Measurements from ENCODE around the gene ATXN10.

Gene ATXN10

GRCh38 chr22:45885171-45885840 lies 213.7 kb downstream of the ATXN10 start:
- no peak overlapping the region for H2BK5ac ChIP-seq (ENCODE audit: low read depth, low read length, poor library complexity, severe bottlenecking)
- no peak overlapping the region for H3K9ac ChIP-seq (ENCODE audit: low read length)
- H3K4ac ChIP-seq (ENCODE audit: low read depth in 1 of 2, low read length in 2 of 2), result no peak overlapping the region
- no peak overlapping the region for H3K18ac ChIP-seq (ENCODE audit: low read depth in 1 of 2, low read length in 2 of 2)
- no peak overlapping the region for H3K4me2 ChIP-seq (ENCODE audit: low read length, poor library complexity, severe bottlenecking)
- no peak overlapping the region for H3K4me3 ChIP-seq (ENCODE audit: insufficient read depth in 1 of 2, low read depth in 1 of 2, low read length in 2 of 2)
- no peak overlapping the region for H3K14ac ChIP-seq (ENCODE audit: low read length in 2 of 2)
- H2BK120ac ChIP-seq (ENCODE audit: low read depth, low read length), result no peak overlapping the region
- H3K4me1 ChIP-seq (ENCODE audit: control insufficient read depth, insufficient read depth, low read depth, low read length), result no peaks in the 10 kb centered on the region
- H3K36me3 ChIP-seq (ENCODE audit: control insufficient read depth in 1 of 2, insufficient read depth in 2 of 2, low read depth in 1 of 2, low read length in 2 of 2), result no peaks in the 10 kb centered on the region
- H2AFZ ChIP-seq (ENCODE audit: low read depth, low read length), result no peak overlapping the region
- no peak overlapping the region for H2BK12ac ChIP-seq (ENCODE audit: low read length in 2 of 2)
- no peaks in the 10 kb centered on the region for H3K79me1 ChIP-seq (replicated peaks; ENCODE audit: low read length, poor library complexity, severe bottlenecking)
- 89% methylated on average over 13 of the region's 16 CpGs for WGBS
- H2BK15ac ChIP-seq (ENCODE audit: low read depth, poor library complexity, severe bottlenecking), result no peak overlapping the region
- H2AK5ac ChIP-seq (ENCODE audit: low read length, severe bottlenecking), result no peak overlapping the region
- no peak for DNase-seq
- H3K27me3 ChIP-seq (ENCODE audit: control insufficient read depth in 1 of 2, insufficient read depth in 1 of 2, low read length in 2 of 2), result peaks cover 19 to 86% of the 10 kb centered on the region in 2 experiments
- H3K9me3 ChIP-seq (ENCODE audit: control insufficient read depth, low read length), result no peaks in the 10 kb centered on the region
- no peak overlapping the region for H3K23ac ChIP-seq (ENCODE audit: low read length in 2 of 2)
- no peak overlapping the region for H3K27ac ChIP-seq (ENCODE audit: low read length, poor library complexity, severe bottlenecking)
- no peak overlapping the region for H4K91ac ChIP-seq (ENCODE audit: low read length)
- no peak overlapping the region for H4K8ac ChIP-seq (ENCODE audit: low read length)

DNA sequence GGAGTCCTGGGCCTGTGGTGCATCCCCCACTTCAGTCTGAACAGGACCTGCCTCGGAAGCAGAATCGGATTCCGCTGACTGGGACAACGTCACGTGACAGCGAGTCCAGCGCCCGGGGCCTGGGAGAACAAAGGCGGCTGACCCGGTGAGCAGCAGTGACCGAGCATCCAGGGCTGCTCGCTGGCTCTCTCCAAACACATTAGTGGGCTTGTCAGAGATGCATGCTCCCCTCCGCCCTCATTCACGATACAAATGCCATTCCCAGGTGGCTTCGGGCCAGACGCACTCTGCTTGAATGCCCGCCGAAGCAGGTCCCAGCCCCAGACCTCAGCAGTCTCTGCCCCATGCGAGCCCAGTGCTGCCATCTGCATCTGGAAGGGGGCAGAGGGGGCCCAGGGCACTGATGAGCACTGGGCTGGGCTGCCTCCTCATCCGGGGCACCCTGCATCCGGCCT lies 214.3 kb downstream of the ATXN10 start:
- Histone ChIP-seq H2AFZ (ENCODE audit: low read depth, low read length) (no peak overlapping the region), H3K23ac (ENCODE audit: low read length in 2 of 2) (no peak overlapping the region), H4K8ac (ENCODE audit: low read length) (no peak overlapping the region), H3K18ac (ENCODE audit: low read depth in 1 of 2, low read length in 2 of 2) (no peak overlapping the region), H3K14ac (ENCODE audit: low read length in 2 of 2) (no peak overlapping the region), H3K79me1 (replicated peaks; ENCODE audit: low read length, poor library complexity, severe bottlenecking) (no peaks in the 10 kb centered on the region), H3K27me3 (ENCODE audit: control insufficient read depth in 1 of 2, insufficient read depth in 1 of 2, low read length in 2 of 2) (peaks cover 14 to 79% of the 10 kb centered on the region in 2 experiments), H2BK120ac (ENCODE audit: low read depth, low read length) (no peak overlapping the region), H3K4ac (ENCODE audit: low read depth in 1 of 2, low read length in 2 of 2) (no peak overlapping the region), H3K9ac (ENCODE audit: low read length) (no peak overlapping the region), H2BK12ac (ENCODE audit: low read length in 2 of 2) (no peak overlapping the region), H3K36me3 (ENCODE audit: control insufficient read depth in 1 of 2, insufficient read depth in 2 of 2, low read depth in 1 of 2, low read length in 2 of 2) (no peaks in the 10 kb centered on the region), H2BK5ac (ENCODE audit: low read depth, low read length, poor library complexity, severe bottlenecking) (no peak overlapping the region), H2AK5ac (ENCODE audit: low read length, severe bottlenecking) (no peak overlapping the region), H3K27ac (ENCODE audit: low read length, poor library complexity, severe bottlenecking) (no peak overlapping the region), H3K4me3 (ENCODE audit: insufficient read depth in 1 of 2, low read depth in 1 of 2, low read length in 2 of 2) (no peak overlapping the region), H3K9me3 (ENCODE audit: control insufficient read depth, low read length) (no peaks in the 10 kb centered on the region), H4K91ac (ENCODE audit: low read length) (peak overlapping the region; percentile 32), H2BK15ac (ENCODE audit: low read depth, poor library complexity, severe bottlenecking) (no peak overlapping the region), H3K4me2 (ENCODE audit: low read length, poor library complexity, severe bottlenecking) (no peak overlapping the region), H3K4me1 (ENCODE audit: control insufficient read depth, insufficient read depth, low read depth, low read length) (no peaks in the 10 kb centered on the region)
- 92% methylated on average over 21 of the region's 21 CpGs for WGBS
- no peak for DNase-seq

- H2AK5ac ChIP-seq (ENCODE audit: low read length, severe bottlenecking), result no peak overlapping the region
- no peaks in the 10 kb centered on the region for H3K4me1 ChIP-seq (ENCODE audit: control insufficient read depth, insufficient read depth, low read depth, low read length)
- 81% methylated on average over 7 of the region's 7 CpGs for WGBS
- no peaks in the 10 kb centered on the region for H3K9me3 ChIP-seq (ENCODE audit: control insufficient read depth, low read length)
- H3K18ac ChIP-seq (ENCODE audit: low read depth in 1 of 2, low read length in 2 of 2), result no peak overlapping the region
- no peak overlapping the region for H2BK120ac ChIP-seq (ENCODE audit: low read depth, low read length)
- H3K79me1 ChIP-seq (replicated peaks; ENCODE audit: low read length, poor library complexity, severe bottlenecking), result no peaks in the 10 kb centered on the region
- no peak overlapping the region for H2AFZ ChIP-seq (ENCODE audit: low read depth, low read length)
- no peak overlapping the region for H3K27ac ChIP-seq (ENCODE audit: low read length, poor library complexity, severe bottlenecking)
- H2BK15ac ChIP-seq (ENCODE audit: low read depth, poor library complexity, severe bottlenecking), result no peak overlapping the region
- no peak overlapping the region for H2BK5ac ChIP-seq (ENCODE audit: low read depth, low read length, poor library complexity, severe bottlenecking)
- no peaks in the 10 kb centered on the region for H3K36me3 ChIP-seq (ENCODE audit: control insufficient read depth in 1 of 2, insufficient read depth in 2 of 2, low read depth in 1 of 2, low read length in 2 of 2)
- H4K8ac ChIP-seq (ENCODE audit: low read length), result no peak overlapping the region
- no peak for DNase-seq
- no peak overlapping the region for H3K9ac ChIP-seq (ENCODE audit: low read length)
- H2BK12ac ChIP-seq (ENCODE audit: low read length in 2 of 2), result no peak overlapping the region
- H3K4me3 ChIP-seq (ENCODE audit: insufficient read depth in 1 of 2, low read depth in 1 of 2, low read length in 2 of 2), result no peak overlapping the region
- H3K14ac ChIP-seq (ENCODE audit: low read length in 2 of 2), result no peak overlapping the region
- H3K27me3 ChIP-seq (ENCODE audit: control insufficient read depth in 1 of 2, insufficient read depth in 1 of 2, low read length in 2 of 2), result peaks cover 9 to 76% of the 10 kb centered on the region in 2 experiments
- H4K91ac ChIP-seq (ENCODE audit: low read length), result no peak overlapping the region
- H3K23ac ChIP-seq (ENCODE audit: low read length in 2 of 2), result no peak overlapping the region
- no peak overlapping the region for H3K4me2 ChIP-seq (ENCODE audit: low read length, poor library complexity, severe bottlenecking)
- H3K4ac ChIP-seq (ENCODE audit: low read depth in 1 of 2, low read length in 2 of 2), result no peak overlapping the region
Observed at GRCh38 chr22:45886540-45886939, 214.9 kb downstream of the ATXN10 start.

DNA sequence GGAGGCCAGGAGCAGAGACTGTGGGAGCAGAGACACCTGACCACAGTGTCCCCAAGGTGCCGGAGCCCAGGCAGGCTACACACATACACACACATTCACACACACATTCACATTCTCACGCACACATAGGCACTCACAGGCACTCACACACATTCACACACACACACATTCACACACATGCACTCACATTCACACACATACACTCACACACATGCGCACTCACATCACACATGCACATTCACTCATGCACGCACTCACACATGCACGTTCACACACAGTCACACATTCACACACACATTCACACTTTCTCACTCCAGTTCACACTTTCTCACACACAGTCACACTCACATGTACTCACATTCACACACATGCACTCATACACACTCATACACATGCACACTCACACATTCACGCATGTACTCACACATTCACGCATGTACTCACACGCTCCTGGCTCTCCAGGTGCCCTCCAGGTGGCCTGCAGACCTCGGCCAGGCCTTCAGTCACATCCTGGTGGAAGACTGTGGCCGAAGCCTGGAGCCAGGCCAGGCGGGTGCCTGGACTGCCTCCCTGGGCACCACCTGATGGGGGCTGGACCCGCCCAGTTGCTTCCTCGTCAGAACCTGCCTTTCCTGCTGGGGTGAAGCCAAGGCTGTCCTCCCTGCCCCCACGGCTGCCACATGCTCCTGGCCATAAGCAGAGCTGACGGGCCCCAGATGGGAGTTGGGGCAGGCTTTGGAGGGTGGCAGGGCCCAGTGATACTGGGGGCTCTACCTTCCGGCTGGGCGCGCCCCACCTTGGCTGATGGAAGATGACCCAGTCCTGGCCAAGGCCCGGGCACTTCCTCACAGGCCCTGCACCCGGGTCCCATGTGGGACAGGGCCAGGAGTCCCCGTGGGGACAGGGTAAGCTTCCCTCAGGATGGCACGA lies 215.8 kb downstream of the ATXN10 start:
- Histone ChIP-seq H2BK12ac (ENCODE audit: low read length in 2 of 2) (no peak overlapping the region), H2BK5ac (ENCODE audit: low read depth, low read length, poor library complexity, severe bottlenecking) (no peak overlapping the region), H3K9me3 (ENCODE audit: control insufficient read depth, low read length) (no peaks in the 10 kb centered on the region), H3K23ac (ENCODE audit: low read length in 2 of 2) (no peak overlapping the region), H3K9ac (ENCODE audit: low read length) (no peak overlapping the region), H3K14ac (ENCODE audit: low read length in 2 of 2) (peak overlapping the region in 1 of 2 experiments; percentile 14), H3K4me1 (ENCODE audit: control insufficient read depth, insufficient read depth, low read depth, low read length) (no peaks in the 10 kb centered on the region), H2AK5ac (ENCODE audit: low read length, severe bottlenecking) (no peak overlapping the region), H3K36me3 (ENCODE audit: control insufficient read depth in 1 of 2, insufficient read depth in 2 of 2, low read depth in 1 of 2, low read length in 2 of 2) (no peaks in the 10 kb centered on the region), H2AFZ (ENCODE audit: low read depth, low read length) (no peak overlapping the region), H2BK15ac (ENCODE audit: low read depth, poor library complexity, severe bottlenecking) (no peak overlapping the region), H3K27me3 (ENCODE audit: control insufficient read depth in 1 of 2, insufficient read depth in 1 of 2, low read length in 2 of 2) (peaks cover 2 to 76% of the 10 kb centered on the region in 2 experiments), H3K27ac (ENCODE audit: low read length, poor library complexity, severe bottlenecking) (no peak overlapping the region), H3K4me2 (ENCODE audit: low read length, poor library complexity, severe bottlenecking) (no peak overlapping the region), H3K18ac (ENCODE audit: low read depth in 1 of 2, low read length in 2 of 2) (no peak overlapping the region), H2BK120ac (ENCODE audit: low read depth, low read length) (no peak overlapping the region), H4K8ac (ENCODE audit: low read length) (no peak overlapping the region), H3K4me3 (ENCODE audit: insufficient read depth in 1 of 2, low read depth in 1 of 2, low read length in 2 of 2) (no peak overlapping the region), H4K91ac (ENCODE audit: low read length) (no peak overlapping the region), H3K4ac (ENCODE audit: low read depth in 1 of 2, low read length in 2 of 2) (no peak overlapping the region), H3K79me1 (replicated peaks; ENCODE audit: low read length, poor library complexity, severe bottlenecking) (no peaks in the 10 kb centered on the region)
- WGBS, result 93% methylated on average over 22 of the region's 22 CpGs
- no peak for DNase-seq
